KG1 (cell line): ENCODE measurements around the gene CRYGA.

ENCODE experiments used
- DNase-seq: peaks from one replicate; lab custom pipeline; 2025; lab: John Stamatoyannopoulos, UW

The CRYGA gene, protein sequence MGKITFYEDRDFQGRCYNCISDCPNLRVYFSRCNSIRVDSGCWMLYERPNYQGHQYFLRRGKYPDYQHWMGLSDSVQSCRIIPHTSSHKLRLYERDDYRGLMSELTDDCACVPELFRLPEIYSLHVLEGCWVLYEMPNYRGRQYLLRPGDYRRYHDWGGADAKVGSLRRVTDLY

GRCh38 chr2:208163489-208163888 is at the start of gene CRYGA:
CRYGA (minus strand) TSS chr2:208163589; CDS start chr2:208163556, 33 bp downstream.
- DNase-seq = no peak

- DNase-seq = no peak
Measured at GRCh38 chr2:208210688-208211451, 47.5 kb upstream of the CRYGA start.

DNA sequence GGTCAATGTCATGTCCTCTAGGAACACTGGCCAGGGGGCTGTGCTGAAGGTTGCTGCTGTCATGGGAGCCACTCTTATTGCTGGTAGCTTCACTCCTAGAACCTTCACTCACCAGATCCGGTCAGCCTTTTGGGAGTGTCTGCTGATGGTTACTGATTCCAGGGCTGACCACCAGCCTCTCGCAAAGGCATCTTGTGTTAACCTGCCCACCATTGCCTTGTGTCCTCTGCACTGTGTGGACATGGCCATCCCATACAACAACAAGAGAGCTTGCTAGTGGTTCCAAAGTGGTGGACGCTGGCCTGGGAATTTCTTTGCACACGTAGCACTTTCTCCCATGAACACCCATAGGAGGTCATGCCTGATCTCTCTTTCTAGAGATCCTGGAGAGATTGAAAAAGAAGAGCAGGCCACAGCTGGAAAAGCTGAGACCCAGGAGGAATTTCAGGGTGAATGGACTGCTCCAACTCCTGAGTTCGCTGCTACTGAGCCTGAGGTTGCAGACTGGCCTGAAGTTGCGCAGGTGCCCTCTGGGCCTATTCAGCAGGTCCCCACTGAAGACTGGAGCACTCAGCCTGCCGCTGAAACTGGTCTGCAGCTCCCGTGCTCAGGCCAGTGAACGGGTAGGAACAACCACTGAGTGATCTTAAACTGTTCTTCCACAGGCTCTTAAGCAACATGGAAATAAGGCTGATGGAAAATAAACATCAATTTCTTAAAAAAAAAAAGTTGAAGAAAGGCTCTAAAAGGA is 45.1 kb upstream of the CRYGA start:
- DNase-seq = no peak

GRCh38 chr2:208207769-208208168 is 44.4 kb upstream of the CRYGA start:
- no peak for DNase-seq

GRCh38 chr2:208204166-208204565 is 40.8 kb upstream of the CRYGA start:
- no peak for DNase-seq

DNA sequence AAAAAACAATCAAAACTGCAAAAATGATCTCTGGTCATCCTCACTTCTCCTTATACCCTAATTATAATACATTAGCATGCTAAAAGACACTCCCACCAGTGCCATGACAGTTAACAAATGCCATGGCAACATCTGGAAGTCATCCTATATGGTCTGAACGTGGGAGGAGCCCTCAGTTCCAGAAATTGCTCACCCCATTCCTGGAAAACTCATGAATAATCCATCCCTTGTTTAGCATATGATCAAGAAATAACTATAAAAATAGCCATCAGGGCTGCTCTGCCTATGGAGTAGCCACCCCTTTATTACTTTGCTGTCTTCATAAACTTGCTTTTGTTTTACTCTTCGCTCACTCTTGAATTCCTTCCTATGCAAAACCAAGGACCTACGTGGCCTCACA is 32.1 kb upstream of the CRYGA start:
- no peak for DNase-seq

DNA sequence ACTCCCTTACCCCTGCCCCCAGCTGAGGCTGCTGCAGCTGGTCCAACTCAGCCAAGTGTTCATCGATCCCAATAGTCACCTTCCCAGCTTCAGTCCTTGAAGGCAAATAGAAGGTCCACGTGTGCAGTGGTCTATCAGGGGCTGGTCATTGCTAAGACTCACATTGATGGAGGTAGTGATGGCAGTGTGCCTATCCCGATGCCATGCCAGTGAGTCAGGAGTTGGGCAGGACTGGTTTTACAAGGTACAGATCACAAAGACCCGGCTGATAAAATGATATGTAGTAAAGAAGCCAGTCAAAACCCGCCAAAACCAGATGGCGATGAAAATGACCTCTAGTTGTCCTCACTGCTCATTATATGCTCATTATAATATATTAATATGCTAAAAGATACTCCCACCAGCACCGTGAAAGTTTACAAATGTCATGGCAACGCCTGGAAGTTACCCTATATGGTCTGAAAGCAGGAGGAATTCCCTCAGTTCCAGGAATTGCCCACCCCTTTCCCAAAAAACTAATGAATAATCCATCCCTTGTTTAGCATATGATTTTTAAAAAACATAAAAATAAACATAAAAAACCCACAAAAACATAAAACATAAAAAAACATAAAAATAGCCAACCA is 29.3 kb upstream of the CRYGA start:
- no peak for DNase-seq

- no peak for DNase-seq
Measured at GRCh38 chr2:208189810-208190503, 26.6 kb upstream of the CRYGA start, which contains the start of gene C2orf80. C2orf80 (minus strand) TSS chr2:208190030; CDS start chr2:208186986, 3,044 bp downstream.

- no peak for DNase-seq
Measured at GRCh38 chr2:208189069-208189809, 25.9 kb upstream of the CRYGA start.

- no peak for DNase-seq
Measured at GRCh38 chr2:208186893-208187292, 23.5 kb upstream of the CRYGA start.

DNA sequence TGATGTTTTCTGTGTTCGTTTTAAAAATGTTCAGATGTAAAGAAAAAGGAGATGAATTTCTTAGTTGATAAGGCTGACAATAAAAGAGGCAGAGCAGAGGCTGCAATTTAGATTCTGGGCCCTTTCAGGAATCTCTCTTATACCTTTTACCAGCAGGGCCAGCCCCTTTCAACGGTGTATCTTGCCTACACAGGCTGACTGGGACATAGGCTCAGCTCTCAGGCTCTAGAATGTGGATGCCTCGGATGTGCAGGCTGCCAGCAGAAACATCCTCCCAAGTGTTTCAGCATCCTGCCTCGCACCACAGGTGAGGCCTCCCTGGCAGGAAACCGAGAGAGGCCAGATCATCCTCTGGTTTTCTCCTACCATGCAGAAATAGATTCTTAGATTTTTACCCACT is 23.1 kb upstream of the CRYGA start:
- DNase-seq = no peak

DNA sequence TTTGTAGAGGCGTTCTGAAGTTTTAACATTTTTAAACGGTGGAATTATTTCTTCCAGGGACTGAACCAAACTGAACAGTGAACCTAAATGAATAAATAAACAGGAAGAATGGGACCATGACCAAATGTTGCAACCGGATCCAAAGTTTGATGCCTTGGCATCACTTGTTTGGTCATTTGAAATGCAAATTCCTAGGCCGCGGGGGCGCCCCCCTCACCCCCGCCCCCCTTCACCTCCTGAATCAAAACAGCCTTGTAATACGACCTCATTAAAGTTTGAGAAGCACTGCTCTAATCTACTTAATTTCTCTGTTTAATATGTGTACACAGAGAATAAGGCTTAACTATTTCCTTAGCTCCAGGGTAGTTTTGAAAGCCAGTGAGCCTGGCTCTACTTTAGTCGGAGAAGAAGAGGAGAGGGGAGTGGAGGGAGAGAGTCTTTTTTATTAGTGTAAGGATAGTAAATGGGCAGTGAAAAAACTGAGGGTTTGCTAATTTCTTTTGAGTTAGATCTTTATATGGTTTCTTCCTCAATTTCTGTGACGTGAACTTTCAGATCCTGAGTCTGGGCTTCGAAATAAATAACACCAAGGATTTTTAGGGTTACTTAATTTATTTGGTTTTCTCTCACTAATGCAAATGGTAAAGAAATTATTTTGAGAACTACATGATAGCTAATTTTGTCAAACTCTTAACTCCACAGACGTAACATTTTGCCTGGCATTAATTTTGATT is 20.8 kb upstream of the CRYGA start:
- no peak for DNase-seq

- DNase-seq = no peak
Measured at GRCh38 chr2:208183526-208183925, 20.1 kb upstream of the CRYGA start.

DNA sequence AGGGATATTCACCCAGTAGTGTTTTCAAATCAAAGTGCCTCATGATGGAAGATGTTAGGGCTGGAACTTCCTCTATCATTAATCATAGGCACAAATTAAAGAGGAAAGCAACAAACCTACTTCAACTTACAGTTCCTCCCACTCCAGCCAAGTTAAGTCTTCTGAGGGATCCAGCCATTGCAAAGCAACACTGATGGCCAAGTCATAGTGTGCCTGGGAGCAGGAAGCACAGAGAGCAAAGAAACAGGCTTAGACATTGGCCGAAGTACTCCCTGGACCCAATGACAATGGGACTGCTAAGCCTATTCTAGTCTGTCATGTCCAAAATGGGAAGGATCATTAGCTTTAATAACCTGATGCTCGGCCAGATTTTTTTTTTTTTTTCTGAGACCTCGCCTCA is 19.4 kb upstream of the CRYGA start:
- no peak for DNase-seq

GRCh38 chr2:208179028-208179609 is 15.7 kb upstream of the CRYGA start:
- DNase-seq = no peak

DNA sequence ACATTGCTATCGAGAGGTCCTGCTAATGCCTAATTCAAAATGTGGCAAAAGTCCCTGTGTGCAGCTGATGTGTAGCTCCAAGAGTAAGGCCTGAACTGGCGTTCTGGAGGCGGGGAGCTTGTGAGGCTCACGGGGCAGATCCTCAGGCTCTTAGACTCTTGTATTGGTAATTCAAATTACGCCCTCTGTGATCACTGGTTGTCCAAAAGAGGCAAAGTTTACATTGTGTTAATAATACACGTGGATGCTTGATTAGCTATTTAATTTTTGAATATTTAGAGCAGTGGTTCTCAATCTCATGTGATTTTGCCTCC is 12.4 kb upstream of the CRYGA start:
- DNase-seq = no peak

DNA sequence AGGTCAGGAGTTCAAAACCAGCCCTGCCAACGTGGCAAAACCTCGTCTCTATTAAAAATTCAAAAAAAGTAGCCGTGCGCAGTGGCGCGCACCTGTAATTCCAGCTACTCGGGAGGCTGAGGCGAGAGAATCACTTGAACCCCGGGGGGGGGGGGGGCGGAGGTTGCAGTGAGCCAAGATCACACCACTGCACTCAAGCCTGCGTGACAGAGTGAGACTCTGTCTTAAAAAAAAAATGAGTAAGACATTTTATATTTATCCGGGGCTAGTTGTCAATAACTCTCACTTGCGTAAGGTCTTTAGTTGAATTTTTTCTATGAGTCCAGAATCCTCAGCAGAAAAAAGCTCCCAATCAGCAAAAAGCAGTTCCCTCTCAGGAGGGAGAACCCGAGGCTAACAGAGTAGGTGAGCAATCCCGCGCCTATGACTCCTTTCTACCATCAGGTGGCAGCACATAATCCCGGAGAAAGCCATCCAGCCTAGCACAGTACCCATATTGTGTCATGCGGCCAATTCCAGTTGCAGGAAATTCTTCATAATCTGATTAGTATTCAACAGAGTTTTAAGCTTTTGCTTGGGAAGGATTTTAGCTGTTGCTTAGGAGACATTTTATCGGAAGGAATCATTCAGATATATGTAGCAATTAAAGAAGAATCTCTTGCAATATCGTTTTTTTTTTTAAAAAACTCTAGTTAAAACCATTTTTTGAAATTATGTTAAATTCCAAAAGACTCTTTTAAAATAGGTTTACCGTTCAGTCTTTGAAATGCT is 11.9 kb upstream of the CRYGA start:
- peak; percentile 82 for DNase-seq

GRCh38 chr2:208174144-208174543 is 10.8 kb upstream of the CRYGA start:
- DNase-seq = no peak

DNA sequence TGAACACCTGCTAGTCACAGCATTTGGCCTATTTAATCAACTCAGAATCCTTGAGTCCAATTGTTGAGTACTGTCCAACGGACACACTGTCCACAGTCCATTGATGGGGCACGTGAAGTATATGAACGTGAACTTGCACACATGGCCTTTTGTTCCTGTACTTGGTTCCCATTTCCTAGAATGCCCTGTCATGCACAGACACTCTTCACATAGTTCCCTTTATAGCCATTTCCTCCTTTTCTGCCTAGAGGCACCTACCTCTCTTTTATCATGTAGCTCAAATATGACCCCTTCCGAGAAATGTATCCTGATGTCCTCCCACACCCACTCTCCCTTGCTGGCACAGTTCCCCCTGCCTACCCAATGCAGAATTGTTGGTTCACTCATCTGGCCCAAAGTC is 8.7 kb upstream of the CRYGA start:
- no peak for DNase-seq
